Embryonic facial prominence (tissue), 1 donor: ENCODE data around the gene SLC2A6.

Experiments used
- DNase-seq: peaks from one replicate; pipeline ENCODE4 v3.0.0-alpha.2; 2016; ENCODE audit errors: extremely low spot score

Gene SLC2A6

GRCh38 chr9:133440874-133441273, 38.0 kb downstream of the SLC2A6 start:
- DNase-seq: no peak

GRCh38 chr9:133439337-133439736, 39.6 kb downstream of the SLC2A6 start:
- no peak for DNase-seq

GRCh38 chr9:133437753-133438531, 41.0 kb downstream of the SLC2A6 start:
- DNase-seq: no peak

- DNase-seq: no peak
Measured at GRCh38 chr9:133436681-133437080, 42.2 kb downstream of the SLC2A6 start.

- DNase-seq: no peak
Measured at GRCh38 chr9:133433351-133433843, 45.5 kb downstream of the SLC2A6 start.

- no peak for DNase-seq
Measured at GRCh38 chr9:133430244-133430643, 48.7 kb downstream of the SLC2A6 start.

GRCh38 chr9:133429641-133430161, 49.2 kb downstream of the SLC2A6 start:
- no peak for DNase-seq

- DNase-seq: no peak
Measured at GRCh38 chr9:133429214-133429613, 49.7 kb downstream of the SLC2A6 start.

- no peak for DNase-seq
Measured at GRCh38 chr9:133428617-133429101, 50.2 kb downstream of the SLC2A6 start.

- DNase-seq: no peak
Measured at GRCh38 chr9:133427658-133428348, 51.1 kb downstream of the SLC2A6 start.

GRCh38 chr9:133426011-133426410, 52.9 kb downstream of the SLC2A6 start:
- no peak for DNase-seq

GRCh38 chr9:133425049-133425632, 53.8 kb downstream of the SLC2A6 start:
- DNase-seq: no peak

- DNase-seq: no peak
Measured at GRCh38 chr9:133424187-133424586, 54.7 kb downstream of the SLC2A6 start.

- DNase-seq: no peak
Measured at GRCh38 chr9:133423216-133423615, 55.7 kb downstream of the SLC2A6 start.

GRCh38 chr9:133421615-133422542, 57.0 kb downstream of the SLC2A6 start, which contains the start of gene ADAMTS13:
TSS of gene ADAMTS13 (plus strand) at chr9:133422367. CDS start at chr9:133422444, 77 bp downstream.
- DNase-seq: no peak
